Dendritic cell treated with granulocyte-macrophage colony-stimulating factor and Interleukin-4, amounts not matched to agents 40 ng/mL and 50 ng/mL, for 4 days (primary cell): Measurements from ENCODE around the gene CNNM1.

Experiments used
- H3K27ac Mint-ChIP-seq: one replicate; pipeline ENCODE4 v1.8.0; 2022; ENCODE audit warnings: mild to moderate bottlenecking, mixed read lengths
- H3K27me3 Mint-ChIP-seq: one replicate; pipeline ENCODE4 v1.8.0; 2022; ENCODE audit warnings: mild to moderate bottlenecking, mixed read lengths
- H3K36me3 Mint-ChIP-seq: one replicate; pipeline ENCODE4 v1.8.0; 2022; ENCODE audit warnings: low read depth, mixed read lengths
- H3K4me1 Mint-ChIP-seq: one replicate; pipeline ENCODE4 v1.8.0; 2022; ENCODE audit warnings: low read depth, mixed read lengths
- H3K4me3 Mint-ChIP-seq: one replicate; pipeline ENCODE4 v1.8.0; 2022; ENCODE audit warnings: mild to moderate bottlenecking, moderate library complexity, mixed read lengths
- H3K9me3 Mint-ChIP-seq: one replicate; pipeline ENCODE4 v1.8.0; 2022; ENCODE audit warnings: mixed read lengths
- intact Hi-C: fragments of 100-400 bp; cut with micrococcal nuclease; formaldehyde crosslinking; loops from one replicate; pipeline ENCODE4 v1.15.0; 2022

CNNM1 gene

GRCh38 chr10:99425204-99425603 lies 96.0 kb downstream of the CNNM1 start:
- Mint-ChIP-seq H3K27me3 (no peaks in the 10 kb centered on the region), H3K9me3 (no peaks in the 10 kb centered on the region), H3K4me3 (no peak overlapping the region), H3K36me3 (peaks cover 27% of the 10 kb centered on the region), H3K27ac (no peak overlapping the region), H3K4me1 (peaks cover 16% of the 10 kb centered on the region)
- intact Hi-C loops, result no loop called here

GRCh38 chr10:99426689-99427088 lies 97.5 kb downstream of the CNNM1 start:
- intact Hi-C loops, result no loop called here
- no peak overlapping the region for H3K27ac Mint-ChIP-seq
- H3K36me3 Mint-ChIP-seq, result peaks cover 33% of the 10 kb centered on the region
- H3K4me3 Mint-ChIP-seq, result no peak overlapping the region
- H3K9me3 Mint-ChIP-seq, result no peaks in the 10 kb centered on the region
- H3K4me1 Mint-ChIP-seq, result peaks cover 26% of the 10 kb centered on the region
- H3K27me3 Mint-ChIP-seq, result no peaks in the 10 kb centered on the region

GRCh38 chr10:99427566-99428190 lies 98.5 kb downstream of the CNNM1 start:
- Mint-ChIP-seq H3K36me3 (peaks cover 38% of the 10 kb centered on the region), H3K9me3 (no peaks in the 10 kb centered on the region), H3K27ac (no peak overlapping the region), H3K4me3 (no peak overlapping the region), H3K4me1 (peaks cover 32% of the 10 kb centered on the region), H3K27me3 (no peaks in the 10 kb centered on the region)
- intact Hi-C loops, result no loop called here

DNA sequence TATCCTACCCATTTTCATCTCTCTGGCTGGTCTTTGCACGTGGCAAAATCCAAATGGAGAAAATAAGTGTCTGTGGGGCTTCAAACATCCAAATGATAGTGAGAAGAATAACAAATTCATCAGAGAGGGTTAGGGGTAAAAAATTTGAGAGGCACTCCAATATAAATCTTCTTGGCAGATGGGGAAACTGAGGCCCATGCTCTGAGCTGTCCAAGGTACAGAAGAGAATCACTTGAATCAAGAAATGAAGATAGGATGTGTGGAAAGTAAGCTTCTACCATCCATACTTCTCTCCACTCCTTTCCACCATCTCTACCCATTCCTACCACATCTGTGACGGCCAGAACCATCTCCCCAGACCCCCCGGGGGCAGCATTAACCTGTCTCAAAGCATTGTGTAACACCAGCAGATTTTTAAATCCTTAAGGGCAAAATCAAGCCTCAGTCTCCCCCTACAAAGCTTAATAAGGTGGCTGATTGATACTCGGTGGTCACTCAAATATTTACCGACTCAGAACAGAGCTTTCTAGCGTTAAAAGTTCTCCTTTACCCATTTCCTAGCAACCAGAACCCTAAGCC lies 100.5 kb downstream of the CNNM1 start:
- Mint-ChIP-seq H3K27me3 (no peaks in the 10 kb centered on the region), H3K9me3 (no peaks in the 10 kb centered on the region), H3K36me3 (peaks cover 45% of the 10 kb centered on the region), H3K4me1 (peaks cover 44% of the 10 kb centered on the region), H3K4me3 (peak overlapping the region; percentile 94), H3K27ac (peak overlapping the region; percentile 98)
- intact Hi-C loops, result loop anchor here (2.0 to 5.0 kb wide), 3 partner anchors 103 to 283 kb away; partner anchors contain the start of gene NKX2-3

- Mint-ChIP-seq H3K27me3 (no peaks in the 10 kb centered on the region), H3K9me3 (no peaks in the 10 kb centered on the region), H3K27ac (peak overlapping the region; percentile 98), H3K36me3 (peaks cover 42% of the 10 kb centered on the region), H3K4me1 (peaks cover 46% of the 10 kb centered on the region), H3K4me3 (peak overlapping the region; percentile 94)
- intact Hi-C loops, result loop anchor here (2.0 to 5.0 kb wide), 3 partner anchors 102 to 282 kb away; partner anchors contain the start of gene NKX2-3
Observed at GRCh38 chr10:99430116-99430450, 100.9 kb downstream of the CNNM1 start.

DNA sequence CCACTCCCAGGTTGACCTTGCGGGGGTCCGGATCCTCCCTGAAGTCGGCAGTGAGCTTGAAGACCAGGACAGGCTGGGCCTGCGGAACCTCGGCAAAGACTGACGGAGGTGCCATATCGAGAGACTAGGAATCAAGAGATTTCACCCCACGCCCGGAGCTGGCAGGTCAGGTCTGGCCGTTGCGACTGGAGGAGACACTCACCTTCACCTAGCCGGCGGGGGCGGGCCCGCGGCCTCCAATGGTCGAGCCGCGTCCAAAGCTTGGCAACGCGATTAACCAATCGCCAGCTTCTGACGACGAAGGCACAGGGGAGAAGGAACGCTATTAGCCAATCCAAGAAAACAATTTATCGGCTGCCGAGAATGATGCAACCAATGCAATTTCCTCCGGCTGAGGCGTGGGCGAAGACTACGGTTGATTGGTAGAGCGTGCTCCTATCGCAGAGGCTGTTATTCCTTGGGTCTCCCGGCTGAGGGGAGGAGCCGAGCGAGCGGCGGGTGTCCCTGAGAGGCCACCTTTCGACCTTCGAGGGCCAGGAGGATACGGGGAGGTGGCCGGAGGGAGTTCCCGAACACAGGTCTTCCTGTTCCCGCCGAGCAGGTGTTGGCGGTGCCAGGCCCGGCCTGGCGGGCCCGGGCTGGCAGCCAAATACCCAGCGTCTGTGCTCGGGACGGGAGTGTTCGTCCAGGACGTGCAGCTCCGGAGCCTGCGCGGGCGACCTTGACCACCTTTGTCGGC lies 101.5 kb downstream of the CNNM1 start, which contains the start of gene GOT1:
Gene GOT1, minus strand, starts transcription at position 174 of the 739 bp plus-strand sequence. Its CDS starts 59 bp downstream, at position 115.
- peaks cover 46% of the 10 kb centered on the region for H3K4me1 Mint-ChIP-seq
- peak within 1 kb of the TSS; percentile 94 for H3K4me3 Mint-ChIP-seq
- intact Hi-C loops, result loop anchor here (2.0 to 5.0 kb wide), 3 partner anchors 102 to 282 kb away; partner anchors contain the start of gene NKX2-3
- peaks cover 37% of the 10 kb centered on the region for H3K36me3 Mint-ChIP-seq
- no peaks in the 10 kb centered on the region for H3K9me3 Mint-ChIP-seq
- H3K27ac Mint-ChIP-seq, result peak within 1 kb of the TSS; percentile 98
- H3K27me3 Mint-ChIP-seq, result no peaks in the 10 kb centered on the region

DNA sequence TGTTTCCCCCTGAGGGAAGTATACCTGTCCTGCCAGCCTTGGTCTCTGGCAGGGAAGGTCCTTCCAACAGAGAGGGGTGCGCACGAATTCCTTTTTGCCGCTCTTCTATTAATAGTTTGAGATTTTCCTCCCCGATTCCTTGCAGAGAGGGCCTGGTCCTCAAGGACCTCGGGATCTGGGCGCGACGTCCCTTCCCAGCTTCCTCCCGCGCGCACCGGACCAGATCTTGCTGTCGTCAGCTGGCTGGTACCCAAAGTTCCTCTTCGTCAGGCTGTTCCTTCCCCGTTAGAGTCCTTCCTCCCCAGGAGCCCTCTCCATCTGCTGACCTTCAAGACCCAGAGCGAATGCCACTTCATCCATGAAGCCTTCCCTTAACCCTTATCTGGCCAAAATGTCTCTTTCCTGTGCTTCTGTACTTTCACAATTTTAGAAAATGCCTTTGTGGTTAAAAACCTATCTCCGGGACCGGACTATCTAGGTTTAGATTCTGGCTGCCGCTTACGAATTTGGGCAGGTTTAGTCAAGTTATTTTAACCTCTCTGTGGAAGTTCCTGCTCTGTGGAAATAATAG lies 102.1 kb downstream of the CNNM1 start:
- peaks cover 46% of the 10 kb centered on the region for H3K4me1 Mint-ChIP-seq
- peak overlapping the region; percentile 94 for H3K4me3 Mint-ChIP-seq
- H3K27ac Mint-ChIP-seq, result peak overlapping the region; percentile 98
- peaks cover 34% of the 10 kb centered on the region for H3K36me3 Mint-ChIP-seq
- H3K27me3 Mint-ChIP-seq, result no peaks in the 10 kb centered on the region
- intact Hi-C loops, result loop anchor here (2.0 to 5.0 kb wide), 3 partner anchors 101 to 281 kb away; partner anchors contain the start of gene NKX2-3
- H3K9me3 Mint-ChIP-seq, result no peaks in the 10 kb centered on the region

DNA sequence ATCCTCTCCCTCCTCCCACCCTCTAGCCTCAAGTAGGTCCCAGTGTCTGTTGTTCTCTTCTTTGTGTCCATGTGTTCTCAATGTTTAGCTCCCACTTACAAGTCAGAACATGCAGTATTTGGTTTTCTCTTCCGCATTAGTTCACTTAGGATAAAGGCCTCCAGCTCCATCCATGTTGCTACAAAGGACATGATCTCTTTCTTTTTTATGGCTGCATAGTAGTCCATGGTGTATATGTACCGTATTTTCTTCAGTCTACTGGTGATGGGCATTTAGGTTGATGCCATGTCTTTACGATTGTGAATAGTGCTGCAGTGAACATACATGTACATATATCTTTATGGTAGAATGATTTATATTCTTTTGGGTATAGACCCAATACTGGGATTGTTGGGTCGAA lies 102.9 kb downstream of the CNNM1 start:
- Mint-ChIP-seq H3K36me3 (peaks cover 38% of the 10 kb centered on the region), H3K27ac (no peak overlapping the region)
- intact Hi-C loops, result loop anchor here (5.0 kb wide), 2 partner anchors 100 to 280 kb away; partner anchors contain the start of gene NKX2-3

GRCh38 chr10:99432881-99433280 lies 103.7 kb downstream of the CNNM1 start:
- Mint-ChIP-seq H3K27ac (no peak overlapping the region), H3K9me3 (no peaks in the 10 kb centered on the region), H3K4me3 (no peak overlapping the region), H3K27me3 (no peaks in the 10 kb centered on the region), H3K36me3 (peaks cover 44% of the 10 kb centered on the region), H3K4me1 (peaks cover 46% of the 10 kb centered on the region)
- intact Hi-C loops, result loop anchor here (5.0 kb wide), 2 partner anchors 99 to 279 kb away; partner anchors contain the start of gene NKX2-3

More for the DNA sequence above, 102.9 kb downstream of the CNNM1 start:
- no peak overlapping the region for H3K4me3 Mint-ChIP-seq
- H3K9me3 Mint-ChIP-seq, result no peaks in the 10 kb centered on the region
- H3K4me1 Mint-ChIP-seq, result peaks cover 46% of the 10 kb centered on the region
- no peaks in the 10 kb centered on the region for H3K27me3 Mint-ChIP-seq

- Mint-ChIP-seq H3K4me1 (peaks cover 46% of the 10 kb centered on the region), H3K27ac (no peak overlapping the region), H3K4me3 (no peak overlapping the region), H3K27me3 (no peaks in the 10 kb centered on the region), H3K9me3 (no peaks in the 10 kb centered on the region), H3K36me3 (peaks cover 44% of the 10 kb centered on the region)
- intact Hi-C loops, result loop anchor here (5.0 kb wide), 2 partner anchors 99 to 279 kb away; partner anchors contain the start of gene NKX2-3
Observed at GRCh38 chr10:99433378-99434020, 104.3 kb downstream of the CNNM1 start.

- Mint-ChIP-seq H3K9me3 (no peaks in the 10 kb centered on the region), H3K27me3 (no peaks in the 10 kb centered on the region), H3K27ac (no peak overlapping the region), H3K36me3 (peaks cover 34% of the 10 kb centered on the region), H3K4me3 (no peak overlapping the region), H3K4me1 (peaks cover 24% of the 10 kb centered on the region)
- intact Hi-C loops, result loop anchor here (5.0 kb wide), 1 partner anchor 111 kb away; no protein-coding TSS in a partner anchor
Observed at GRCh38 chr10:99435986-99436638, 107.0 kb downstream of the CNNM1 start.

DNA sequence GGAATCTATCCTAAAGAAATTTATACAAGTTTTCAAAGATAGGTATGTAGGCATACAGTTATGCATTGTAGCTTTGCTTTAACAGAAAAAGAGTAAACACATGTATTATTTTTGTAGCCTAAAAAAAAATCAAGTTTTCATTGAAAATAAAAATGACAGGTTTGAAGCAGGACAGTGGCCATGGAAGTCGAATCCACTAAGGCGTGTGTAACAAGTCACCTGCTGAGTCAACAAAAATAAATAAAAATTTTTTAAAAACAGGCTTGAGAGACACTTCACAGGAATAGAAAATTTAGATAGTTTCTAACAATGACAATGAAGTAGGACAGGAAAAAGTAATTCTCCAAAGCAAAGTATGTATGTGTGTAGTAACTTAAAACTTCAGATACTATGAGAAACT lies 109.7 kb downstream of the CNNM1 start:
- Mint-ChIP-seq H3K27ac (no peak overlapping the region), H3K4me1 (peaks cover 9% of the 10 kb centered on the region), H3K9me3 (no peaks in the 10 kb centered on the region), H3K36me3 (peaks cover 19% of the 10 kb centered on the region), H3K4me3 (no peak overlapping the region), H3K27me3 (no peaks in the 10 kb centered on the region)
- intact Hi-C loops, result loop anchor here (5.0 kb wide), 1 partner anchor 108 kb away; no protein-coding TSS in a partner anchor

GRCh38 chr10:99442394-99442793 lies 113.2 kb downstream of the CNNM1 start:
- Mint-ChIP-seq H3K4me3 (no peak overlapping the region), H3K9me3 (no peaks in the 10 kb centered on the region), H3K36me3 (peaks cover 5% of the 10 kb centered on the region), H3K27ac (no peak overlapping the region), H3K27me3 (peaks cover 4% of the 10 kb centered on the region), H3K4me1 (no peaks in the 10 kb centered on the region)
- intact Hi-C loops, result no loop called here
